Myometrial cell (primary cell): ENCODE data around the gene ANKRD37. TPM values are rescaled to one million over a fixed set of nuclear protein-coding genes. Genes with fewer than 3 reads are reported as not detected.

Experiments
- total RNA-seq: library from RNA; depleted of rRNA; stranded (reverse); fragments of >200 nt; gene quantifications from 2 replicates; pipeline ENCODE4 v1.2.3, GENCODE V29; 2015

Gene ANKRD37, protein sequence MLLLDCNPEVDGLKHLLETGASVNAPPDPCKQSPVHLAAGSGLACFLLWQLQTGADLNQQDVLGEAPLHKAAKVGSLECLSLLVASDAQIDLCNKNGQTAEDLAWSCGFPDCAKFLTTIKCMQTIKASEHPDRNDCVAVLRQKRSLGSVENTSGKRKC
- total RNA-seq: 0.53 TPM in 1 of 2 replicates, not detected in the other

DNA sequence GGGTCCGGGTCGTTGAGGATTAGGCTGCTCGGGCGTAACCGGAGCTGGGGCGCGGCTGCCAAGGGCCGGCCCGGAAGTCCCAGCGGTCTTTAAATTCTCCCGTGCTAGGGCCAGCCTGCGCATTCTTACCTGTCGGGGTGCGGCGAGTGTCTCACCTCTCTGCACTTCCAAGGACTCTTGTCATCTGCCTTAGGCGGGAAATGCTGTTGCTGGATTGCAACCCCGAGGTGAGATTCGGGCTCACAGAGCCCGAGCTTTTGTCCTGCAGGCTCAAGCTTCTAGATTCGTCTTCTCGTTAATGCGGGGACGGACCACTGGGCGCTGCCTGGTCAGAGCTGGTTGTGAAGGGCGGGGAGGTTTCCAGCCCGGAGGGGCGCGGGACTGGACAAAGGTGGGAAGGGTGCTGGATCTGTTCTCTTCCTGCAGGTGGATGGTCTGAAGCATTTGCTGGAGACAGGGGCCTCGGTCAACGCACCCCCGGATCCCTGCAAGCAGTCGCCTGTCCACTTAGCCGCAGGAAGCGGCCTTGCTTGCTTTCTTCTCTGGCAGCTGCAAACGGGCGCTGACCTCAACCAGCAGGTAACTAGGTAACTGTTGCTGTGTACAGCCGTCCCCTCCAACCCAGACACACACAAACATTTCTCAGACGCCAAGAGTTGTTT lies at the start of gene ANKRD37:
Gene ANKRD37, plus strand, starts transcription at position 118 of the 662 bp plus-strand sequence. Its CDS starts 83 bp downstream, at position 201.

DNA sequence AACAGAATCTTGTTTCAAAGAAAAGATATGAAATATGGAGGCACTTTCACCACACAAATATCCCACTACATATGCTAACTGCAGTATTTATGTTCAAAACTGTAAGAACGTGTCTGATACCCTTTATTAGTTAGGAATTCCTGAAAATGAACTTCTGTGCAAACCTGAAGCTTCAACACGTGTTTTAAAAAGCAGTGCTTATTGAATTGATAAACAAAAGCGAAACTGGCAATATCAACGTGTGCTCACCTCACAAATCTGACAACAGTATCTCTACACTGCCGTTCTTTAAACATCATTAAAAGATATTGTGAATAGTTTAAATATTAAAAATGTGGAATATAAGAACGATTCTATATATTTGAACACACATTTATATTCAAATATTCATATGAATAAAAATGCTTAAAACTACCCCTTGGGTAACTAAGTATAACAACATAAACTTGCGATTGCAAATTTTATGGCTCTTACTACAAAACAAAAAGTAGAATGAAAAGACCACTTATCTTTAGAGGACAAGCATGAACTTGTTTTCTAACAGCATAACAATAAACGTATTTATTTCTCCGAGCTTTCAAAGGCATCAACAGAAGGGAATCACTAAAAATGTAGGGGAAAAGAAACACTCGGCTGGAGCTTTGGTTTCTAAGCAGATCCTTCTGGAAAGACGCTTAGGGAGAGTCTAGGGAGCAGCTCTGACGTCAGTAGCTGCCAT lies 1.2 kb upstream of the ANKRD37 start, which contains the start of gene LRP2BP:
Gene LRP2BP, minus strand, starts transcription at position 687 of the 718 bp plus-strand sequence. CDS start 17,738 bp downstream, outside the sequence.

DNA sequence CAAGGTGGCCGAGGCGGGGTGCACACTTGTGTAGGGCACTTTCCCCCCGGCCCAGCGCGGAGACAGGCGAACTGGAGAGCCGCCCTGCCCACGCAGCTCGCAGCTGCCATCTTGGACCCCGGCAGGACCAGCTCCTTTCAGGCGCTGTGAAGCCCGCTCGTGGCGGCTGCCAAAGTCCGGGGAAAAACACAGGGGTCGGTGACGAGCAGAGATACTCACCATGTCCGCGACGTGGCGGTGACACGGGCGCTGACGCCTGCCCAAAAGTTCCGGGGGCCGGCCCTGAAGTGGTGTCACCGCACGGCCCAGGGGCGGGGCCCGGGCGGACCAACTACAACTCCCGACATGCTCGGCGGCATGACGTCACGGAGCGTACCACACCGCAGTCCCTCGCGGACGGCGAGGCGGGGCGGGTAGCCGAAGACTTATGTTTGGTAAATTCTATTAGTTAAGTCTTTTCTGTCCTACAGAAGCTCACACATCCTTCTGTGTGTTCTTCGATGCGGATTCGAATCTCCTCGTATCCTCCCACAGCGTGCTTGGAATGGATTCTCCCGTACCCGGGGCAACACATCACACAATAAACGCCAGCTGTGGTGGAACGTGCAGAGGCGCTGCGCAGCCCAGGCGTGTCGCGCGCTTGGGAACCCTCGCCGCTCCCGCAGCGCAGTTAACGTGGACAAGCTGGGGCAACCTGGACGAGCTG lies 29.2 kb downstream of the ANKRD37 start, which contains the start of gene UFSP2:
Gene UFSP2, minus strand, starts transcription at position 318 of the 706 bp plus-strand sequence. Its CDS starts 96 bp downstream, at position 222.

Other genes starting within 250 kb of the ANKRD37 start
- gene CFAP97, start 192.8 kb upstream of the ANKRD37 start, total RNA-seq: 22.8 and 30.1 TPM in 2 replicates
- gene SNX25, start 187.2 kb upstream of the ANKRD37 start, total RNA-seq: 14.4 and 14.7 TPM in 2 replicates
- gene LRP2BP, start 917 bp upstream of the ANKRD37 start, total RNA-seq: 0.18 TPM in 1 of 2 replicates, not detected in the other
- 39.5 and 41.1 TPM in 2 replicates for gene UFSP2, start 29.1 kb downstream of the ANKRD37 start, total RNA-seq
- 0.58 and 0.71 TPM in 2 replicates for gene CCDC110, start 74.9 kb downstream of the ANKRD37 start, total RNA-seq
- 52.8 and 60.8 TPM in 2 replicates for gene PDLIM3, start 138.7 kb downstream of the ANKRD37 start, total RNA-seq